HCT116 (cell line): ENCODE results near the gene PCIF1. TPM values are rescaled to one million over a fixed set of nuclear protein-coding genes. Genes with fewer than 3 reads are reported as not detected.

Experiments used
- ATAC-seq: fragments of 200-7000 bp; cut with Tn5 transposase; 2 replicates; pipeline ENCODE4 v1.9.1; 2020; ENCODE audit warnings: mild to moderate bottlenecking, moderate library complexity
- BruUV-seq: library from RNA; stranded (reverse); fragments of 400-500 nt; replicated peaks from 2 replicates; lab custom pipeline; 2021; lab: Mats Ljungman, UMichigan
- CTCF ChIA-PET: fragments of 300-600 bp; sonication (Branson Sonifier 250); formaldehyde crosslinking; loops from one replicate; lab custom pipeline; 2021; ENCODE audit warnings: antibody characterized with exemption; lab: Charles Lee
- POLR2A ChIA-PET: fragments of 300-600, 350-600 bp; sonication (Branson Sonifier 250); formaldehyde crosslinking; loops from one replicate; lab custom pipeline; 2021; ENCODE audit warnings: antibody characterized with exemption; lab: Charles Lee
- RAD21 ChIA-PET, 2 experiments: fragments of 300-600 bp; sonication (Branson Sonifier 250); formaldehyde crosslinking; loops; one replicate each; lab custom pipeline; 2023; ENCODE audit warnings: low total read pairs in 2 of 2; ENCODE audit not compliant: uncharacterized antibody in 2 of 2, unreplicated experiment in 2 of 2, low non-redundant PET in 1 of 2; lab: Charles Lee
- DNase-seq: peaks from one replicate; pipeline ENCODE4 v3.0.0-alpha.2; 2010; ENCODE audit warnings: low read depth, low spot score
- H2AFZ ChIP-seq: fragments of 200-600 bp; shearing (Covaris generic), sonication (generic); 2 replicates; pipeline ENCODE4 v1.6.1; 2017; ENCODE audit warnings: low read depth, mixed run types, mixed read lengths, antibody characterized with exemption, low read length; ENCODE audit not compliant: poor library complexity, severe bottlenecking
- H3K27ac ChIP-seq: 2 replicates; pipeline ENCODE4 v1.5.1; 2012; ENCODE audit warnings: low read depth, low read length
- H3K27me3 ChIP-seq: fragments of 200-600 bp; sonication (generic); 2 replicates; pipeline ENCODE4 v1.6.1; 2016; ENCODE audit warnings: mixed run types, low read length, mixed read lengths; ENCODE audit not compliant: insufficient read depth
- H3K36me3 ChIP-seq, 2 experiments: fragments of 200-500 bp in 1 of 2; fragments of 200-600 bp in 1 of 2; sonication (Bioruptor generic) in 1 of 2; sonication (generic) in 1 of 2; 2 replicates each; pipeline versions ENCODE4 v1.5.1 to v1.6.1; 2014 to 2016; ENCODE audit warnings: low read length in 2 of 2, inconsistent platforms in 1 of 2, mixed read lengths in 1 of 2, mixed run types in 1 of 2; ENCODE audit not compliant: insufficient read depth in 2 of 2, control insufficient read depth in 1 of 2
- H3K4me1 ChIP-seq, 2 experiments: fragments of 200-600 bp in 1 of 2; sonication (generic) in 1 of 2; 2 replicates each; pipeline versions ENCODE4 v1.5.1 to v1.6.1; 2012 to 2017; ENCODE audit warnings: low read length in 2 of 2, inconsistent platforms in 1 of 2, mild to moderate bottlenecking in 1 of 2, mixed read lengths in 1 of 2, mixed run types in 1 of 2, moderate library complexity in 1 of 2; ENCODE audit not compliant: insufficient read depth in 2 of 2, control insufficient read depth in 1 of 2
- H3K4me2 ChIP-seq: fragments of 200-600 bp; sonication (generic); 2 replicates; pipeline ENCODE4 v1.6.1; 2017; ENCODE audit warnings: mixed run types, low read length, mixed read lengths
- H3K4me3 ChIP-seq, 2 experiments: fragments of 200-600 bp in 1 of 2; sonication (generic) in 1 of 2; replicated peaks in 1 of 2; 2 replicates each; pipeline ENCODE4 v1.5.1; 2011 to 2016; ENCODE audit warnings: low read length in 2 of 2, control low read depth in 1 of 2, low read depth in 1 of 2, mild to moderate bottlenecking in 1 of 2, mixed read lengths in 1 of 2, mixed run types in 1 of 2
- H3K79me2 ChIP-seq: fragments of 200-600 bp; sonication (generic); 2 replicates; pipeline ENCODE4 v1.6.1; 2017; ENCODE audit warnings: mild to moderate bottlenecking, mixed run types, low read length, moderate library complexity, mixed read lengths; ENCODE audit not compliant: insufficient read depth
- H3K9ac ChIP-seq: fragments of 200-600 bp; sonication (generic); 2 replicates; pipeline ENCODE4 v1.6.1; 2016; ENCODE audit warnings: low read length, mixed read lengths
- H3K9me2 ChIP-seq: fragments of 200-600 bp; sonication (generic), shearing (Covaris generic); 2 replicates; pipeline ENCODE4 v1.6.1; 2017; ENCODE audit warnings: mixed run types, mild to moderate bottlenecking, moderate library complexity; ENCODE audit not compliant: insufficient read depth
- H3K9me3 ChIP-seq, 2 experiments: fragments of 200-500 bp in 1 of 2; fragments of 200-600 bp in 1 of 2; sonication (Bioruptor generic) in 1 of 2; sonication (generic) in 1 of 2; 2 replicates each; pipeline ENCODE4 v1.6.1; 2014 to 2017; ENCODE audit warnings: low read length in 2 of 2, mixed read lengths in 2 of 2, inconsistent platforms in 1 of 2, low read depth in 1 of 2, mild to moderate bottlenecking in 1 of 2, mixed run types in 1 of 2, moderate library complexity in 1 of 2; ENCODE audit not compliant: control insufficient read depth in 1 of 2, insufficient read depth in 1 of 2
- H4K20me1 ChIP-seq: fragments of 200-600 bp; sonication (generic), shearing (Covaris generic); 2 replicates; pipeline ENCODE4 v1.6.1; 2017; ENCODE audit warnings: mixed run types, mild to moderate bottlenecking, moderate library complexity; ENCODE audit not compliant: insufficient read depth
- CBX3 ChIP-seq: IDR thresholded peaks from 2 replicates; pipeline ENCODE4 v1.6.1; 2012; ENCODE audit warnings: low read depth
- ELF1 ChIP-seq: IDR thresholded peaks from 2 replicates; pipeline ENCODE4 v1.6.1; 2012; ENCODE audit warnings: low read depth, borderline replicate concordance
- EZH2 ChIP-seq: fragments of 200-600 bp; sonication (generic); IDR thresholded peaks from 2 replicates; pipeline ENCODE4 v1.6.1; 2017; ENCODE audit warnings: antibody characterized with exemption, mixed run types
- POLR2A ChIP-seq: IDR thresholded peaks from 2 replicates; pipeline ENCODE4 v1.7.0; 2011; ENCODE audit warnings: borderline replicate concordance; ENCODE audit not compliant: insufficient read depth, insufficient read length; ENCODE audit errors: extremely low read depth
- POLR2AphosphoS5 ChIP-seq: IDR thresholded peaks from 2 replicates; pipeline ENCODE4 v1.6.1; 2011; ENCODE audit warnings: mild to moderate bottlenecking, low read depth, low read length, moderate library complexity
- SIN3A ChIP-seq: IDR thresholded peaks from 2 replicates; pipeline ENCODE4 v1.6.1; 2012; ENCODE audit warnings: low read depth
- TCF7L2 ChIP-seq: IDR thresholded peaks from 2 replicates; pipeline ENCODE4 v1.7.0; 2011; ENCODE audit warnings: borderline replicate concordance, inconsistent platforms; ENCODE audit not compliant: insufficient read depth, insufficient read length; ENCODE audit errors: extremely low read depth
- YY1 ChIP-seq: IDR thresholded peaks from 2 replicates; pipeline ENCODE4 v1.6.1; 2011; ENCODE audit warnings: low read length, low read depth, moderate library complexity, mild to moderate bottlenecking; ENCODE audit not compliant: insufficient replicate concordance; ENCODE audit errors: extremely low read depth
- intact Hi-C: fragments of 100-400 bp; cut with micrococcal nuclease; formaldehyde crosslinking; loops from 2 replicates; pipeline ENCODE4 v1.10.0; 2022
- total RNA-seq: library from RNA; stranded (reverse); gene quantifications from one replicate; pipeline ENCODE4 v1.2.1, GENCODE V29; 2021; ENCODE audit not compliant: unreplicated experiment
- TF ChIP-seq, protein P1 (sequence below): IDR thresholded peaks from 2 replicates; pipeline ENCODE4 v1.6.1; 2012
- TF ChIP-seq, protein P2 (sequence below): IDR thresholded peaks from 2 replicates; pipeline ENCODE4 v1.6.1; 2012

PCIF1 gene
- total RNA-seq, 1 experiment from 2014 or later, result 31.8 TPM

DNA sequence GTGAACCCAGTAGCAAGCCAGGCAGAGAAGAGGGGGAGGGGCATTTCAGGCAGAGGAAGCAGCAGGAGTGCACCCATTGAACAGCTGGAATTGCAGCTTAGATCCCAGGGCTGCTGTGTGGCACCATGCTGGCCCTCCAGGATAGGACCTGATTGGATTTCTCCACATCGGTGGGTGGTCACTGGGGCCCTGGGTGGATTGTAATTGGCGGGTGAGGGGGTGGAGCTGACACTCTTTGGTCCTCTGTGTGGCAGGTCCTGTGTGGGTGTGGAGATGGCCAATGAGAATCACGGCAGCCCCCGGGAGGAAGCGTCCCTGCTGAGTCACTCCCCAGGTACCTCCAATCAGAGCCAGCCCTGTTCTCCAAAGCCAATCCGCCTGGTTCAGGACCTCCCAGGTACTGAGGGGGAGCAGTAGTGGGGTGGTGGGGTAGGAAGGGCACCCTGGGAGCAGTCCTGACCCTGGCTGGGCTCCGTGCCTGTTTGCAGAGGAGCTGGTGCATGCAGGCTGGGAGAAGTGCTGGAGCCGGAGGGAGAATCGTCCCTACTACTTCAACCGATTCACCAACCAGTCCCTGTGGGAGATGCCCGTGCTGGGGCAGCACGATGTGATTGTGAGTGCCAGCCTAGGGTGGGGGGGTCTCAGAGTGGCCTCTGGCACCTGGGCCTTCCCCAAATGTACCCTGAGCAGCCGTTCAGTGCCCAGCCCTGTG is 4.4 kb downstream of the PCIF1 start:
- no TSS peak for BruUV-seq
- Histone ChIP-seq H3K36me3 (peaks cover 35 to 43% of the 10 kb centered on the region in 2 experiments), H3K4me1 (peaks cover 0 to 24% of the 10 kb centered on the region in 2 experiments; a peak in 2 of 4 replicates), H3K27ac (no peak overlapping the region; the same call in 1 of the 2 replicates), H2AFZ (no peak overlapping the region), H3K9ac (no peak overlapping the region), H3K27me3 (no peaks in the 10 kb centered on the region), H3K4me2 (no peak overlapping the region), H4K20me1 (no peaks in the 10 kb centered on the region), H3K79me2 (peaks cover 31% of the 10 kb centered on the region), H3K9me2 (no peaks in the 10 kb centered on the region), H3K4me3 (no peak overlapping the region), H3K9me3 (no peaks in the 10 kb centered on the region)
- ATAC-seq (no peak), DNase-seq (peak; percentile 8)
- no peak for TF ChIP-seq ELF1
- TF ChIP-seq, protein P1, sequence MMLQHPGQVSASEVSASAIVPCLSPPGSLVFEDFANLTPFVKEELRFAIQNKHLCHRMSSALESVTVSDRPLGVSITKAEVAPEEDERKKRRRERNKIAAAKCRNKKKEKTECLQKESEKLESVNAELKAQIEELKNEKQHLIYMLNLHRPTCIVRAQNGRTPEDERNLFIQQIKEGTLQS, result no peak
- TF ChIP-seq YY1, result no peak
- TF ChIP-seq SIN3A, result no peak
- no peak for TF ChIP-seq EZH2
- no peak for TF ChIP-seq TCF7L2
- no peak for TF ChIP-seq POLR2A
- TF ChIP-seq, protein P2, sequence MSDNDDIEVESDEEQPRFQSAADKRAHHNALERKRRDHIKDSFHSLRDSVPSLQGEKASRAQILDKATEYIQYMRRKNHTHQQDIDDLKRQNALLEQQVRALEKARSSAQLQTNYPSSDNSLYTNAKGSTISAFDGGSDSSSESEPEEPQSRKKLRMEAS, result no peak
- no peak for TF ChIP-seq CBX3
- TF ChIP-seq POLR2AphosphoS5, result no peak
- ChIA-PET RAD21 (no interaction called here), POLR2A (no interaction called here), CTCF (interaction anchor here (2.0 kb wide), 1 partner anchor 31 kb away, joined by 8 read pairs; no protein-coding TSS in a partner anchor)
- intact Hi-C loops, result loop anchor here (10.0 kb wide), 2 partner anchors 104 to 394 kb away; partner anchors contain the start of genes EPPIN and SNX21
